GM19240 (cell line): Measurements from ENCODE around the gene TMEM131.
"Not testable (repeated sequence)": the region's sequence is repeated elsewhere in the genome, so short reads cannot be mapped to it uniquely, and the experiment has no call there.

Experiments
- DNase-seq: peaks from one replicate; pipeline ENCODE4 v3.0.0; 2011; ENCODE audit warnings: low spot score; ENCODE audit not compliant: insufficient read length

Gene TMEM131

DNA sequence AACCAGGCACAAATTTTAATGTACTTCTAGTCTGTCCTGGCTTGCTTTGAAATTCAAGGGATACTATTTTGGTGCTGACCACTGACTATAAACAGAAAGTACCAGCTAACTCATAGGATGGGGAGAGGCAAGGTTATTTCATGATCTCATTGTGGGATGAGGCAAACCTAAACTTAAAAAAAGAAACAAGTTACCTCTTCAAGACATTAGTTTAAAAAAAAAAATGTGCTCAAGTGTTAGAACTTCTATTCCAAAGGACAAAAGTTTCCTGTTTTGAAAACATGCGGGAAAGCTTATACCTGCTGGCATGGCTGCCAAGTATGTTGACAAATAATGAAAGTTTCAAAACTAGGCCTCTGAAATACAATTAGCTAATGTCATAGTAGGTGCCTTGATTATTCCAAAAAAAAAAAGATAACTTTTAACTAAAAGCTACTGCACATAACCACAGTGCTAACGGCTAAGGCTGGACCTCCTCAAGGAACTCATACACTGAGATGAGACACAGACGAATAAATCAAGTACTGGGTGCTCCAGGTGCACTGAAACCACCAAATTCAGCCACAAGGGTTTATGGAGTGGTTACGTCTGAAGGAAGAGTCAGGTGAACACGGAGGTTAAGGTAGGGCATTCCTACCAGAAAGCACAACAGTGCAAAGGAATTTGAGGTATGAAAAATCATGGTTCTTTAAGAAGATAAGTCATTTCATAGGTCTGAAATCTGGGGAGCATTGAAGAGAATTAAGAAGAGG is 38.1 kb downstream of the TMEM131 start:
- no peak for DNase-seq

DNA sequence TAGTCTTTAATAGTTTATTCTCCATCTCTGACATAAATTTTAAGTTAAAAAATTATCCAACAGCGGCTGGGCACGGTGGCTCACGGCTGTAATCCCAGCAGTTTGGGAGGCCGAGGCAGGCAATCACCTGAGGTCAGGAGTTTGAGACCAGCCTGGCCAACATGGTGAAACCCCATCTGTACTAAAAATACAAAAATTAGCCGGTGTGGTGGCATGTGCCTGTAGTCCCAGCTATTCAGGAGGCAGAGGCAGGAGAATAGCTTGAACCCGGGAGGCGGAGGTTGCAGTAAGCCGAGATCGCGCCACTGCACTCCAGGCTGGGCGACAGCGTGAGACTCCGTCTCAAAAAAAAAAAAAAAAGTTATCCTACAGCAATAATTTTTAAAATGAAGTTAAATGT is 39.0 kb downstream of the TMEM131 start:
- DNase-seq: not testable (repeated sequence)

DNA sequence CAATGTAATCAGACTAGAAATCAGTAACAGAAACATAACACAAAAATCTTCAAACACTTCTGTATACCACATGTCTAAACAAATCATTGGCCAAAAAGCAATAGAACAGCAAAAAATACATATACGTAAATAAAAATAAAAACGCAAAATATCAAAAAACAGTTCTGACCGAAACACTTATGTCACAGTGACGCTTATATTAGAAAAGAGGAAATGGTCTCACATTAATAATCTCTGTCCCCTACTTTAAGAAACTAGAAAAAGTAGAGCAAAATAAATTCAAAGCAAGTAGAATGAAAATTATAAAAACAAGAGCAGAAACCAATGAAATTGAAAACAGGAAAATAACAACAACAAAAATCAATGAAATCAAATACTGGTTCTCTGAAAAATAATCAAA is 41.9 kb downstream of the TMEM131 start:
- DNase-seq: no peak

DNA sequence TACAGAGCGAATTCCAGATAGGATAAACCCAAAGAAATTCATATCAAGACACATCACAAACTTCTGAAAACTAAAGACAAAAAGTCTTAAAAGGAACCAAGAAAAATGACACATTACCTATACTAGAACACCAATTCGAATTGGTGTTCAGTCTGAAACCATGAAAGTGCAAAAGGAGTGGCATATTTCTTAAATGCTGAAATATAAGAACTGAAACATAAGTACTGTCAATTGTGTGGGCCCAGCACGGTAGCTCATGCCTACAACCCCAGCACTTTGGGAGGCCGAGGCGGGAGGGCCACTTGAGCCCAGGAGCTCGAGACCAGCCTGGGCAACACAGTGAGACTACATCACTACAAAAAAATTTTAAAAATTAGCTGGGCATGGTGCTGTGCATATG is 43.4 kb downstream of the TMEM131 start:
- DNase-seq: no peak

DNA sequence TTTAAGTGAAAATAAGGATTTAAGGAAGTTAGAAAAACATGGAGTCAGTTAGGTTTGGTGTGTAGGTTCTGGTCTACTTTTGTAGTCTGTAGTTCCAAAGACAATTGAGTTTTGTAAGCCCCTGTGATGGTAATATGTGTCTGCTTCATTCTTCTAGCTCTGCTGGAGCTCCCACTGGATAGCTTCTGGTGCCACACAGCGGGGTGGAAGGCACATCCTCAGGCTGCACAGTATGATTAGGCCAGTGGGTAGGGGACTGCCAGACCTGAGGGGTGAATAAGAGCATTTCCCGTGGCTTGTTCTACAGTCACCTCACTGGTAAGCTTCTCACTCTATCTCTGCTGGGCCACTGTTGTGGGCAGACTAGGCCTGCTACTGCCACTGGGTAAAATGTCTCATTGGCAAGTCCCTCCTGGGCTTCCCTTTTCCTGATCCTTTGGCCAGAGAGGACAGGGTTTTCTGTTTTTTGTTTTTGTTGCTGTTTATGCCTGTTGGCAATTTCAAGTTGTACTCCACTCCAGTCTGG is 44.5 kb downstream of the TMEM131 start:
- DNase-seq: no peak

DNA sequence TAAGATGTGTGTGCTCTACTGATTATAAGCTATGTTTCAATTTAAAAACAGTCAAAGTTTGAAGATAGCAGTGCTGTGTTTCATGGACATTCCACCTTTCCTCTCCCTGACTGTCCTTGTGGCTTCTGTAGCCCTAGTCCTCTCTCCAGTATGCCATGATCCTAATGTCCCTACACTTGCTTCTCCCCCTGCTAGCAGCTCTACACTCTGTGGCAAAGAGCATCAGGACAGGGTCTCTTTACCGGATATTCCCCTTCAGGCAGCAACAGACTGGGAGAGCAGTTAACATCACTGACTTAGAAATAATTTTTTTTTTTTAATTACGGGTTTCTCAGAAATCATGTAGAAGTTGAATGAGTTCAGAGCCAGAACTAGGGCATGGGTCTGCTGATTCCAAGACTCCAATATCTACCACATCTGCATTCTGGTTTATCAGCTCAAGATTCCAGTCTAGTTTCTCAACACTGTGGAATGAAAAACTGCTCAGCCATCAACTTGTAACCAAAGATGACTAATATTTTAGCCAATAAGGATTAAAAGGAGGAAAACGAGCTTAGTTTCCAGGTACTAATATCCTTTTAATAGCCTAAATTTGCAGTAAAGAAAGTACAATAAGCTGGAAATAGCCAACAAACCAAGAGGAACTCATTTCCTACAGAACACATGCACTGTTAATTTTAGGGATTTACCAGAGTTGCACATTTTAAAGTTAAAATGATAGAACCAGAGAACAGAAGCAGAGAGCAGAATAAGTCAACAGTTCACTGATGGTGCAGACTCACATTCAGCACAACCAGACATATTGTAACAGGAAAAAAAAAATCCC is 45.2 kb downstream of the TMEM131 start:
- no peak for DNase-seq

DNA sequence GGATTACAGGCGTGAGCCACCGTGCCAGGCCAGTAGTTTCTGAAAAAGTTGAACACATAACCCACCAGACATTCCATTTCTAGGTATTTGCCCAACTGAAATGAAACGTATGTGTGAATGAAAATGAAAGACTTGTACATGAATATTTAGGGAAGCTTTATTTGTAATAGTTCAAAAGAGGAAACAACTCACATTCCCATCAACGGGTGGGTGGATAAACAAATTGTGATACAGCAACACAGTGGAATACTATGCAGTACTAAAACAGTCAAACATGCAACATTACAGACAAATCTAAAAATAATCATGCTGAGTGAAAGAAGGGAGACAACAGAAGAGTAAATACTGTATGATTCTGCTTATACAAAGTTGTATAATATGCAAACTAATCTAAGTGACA is 46.8 kb downstream of the TMEM131 start:
- DNase-seq: no peak

DNA sequence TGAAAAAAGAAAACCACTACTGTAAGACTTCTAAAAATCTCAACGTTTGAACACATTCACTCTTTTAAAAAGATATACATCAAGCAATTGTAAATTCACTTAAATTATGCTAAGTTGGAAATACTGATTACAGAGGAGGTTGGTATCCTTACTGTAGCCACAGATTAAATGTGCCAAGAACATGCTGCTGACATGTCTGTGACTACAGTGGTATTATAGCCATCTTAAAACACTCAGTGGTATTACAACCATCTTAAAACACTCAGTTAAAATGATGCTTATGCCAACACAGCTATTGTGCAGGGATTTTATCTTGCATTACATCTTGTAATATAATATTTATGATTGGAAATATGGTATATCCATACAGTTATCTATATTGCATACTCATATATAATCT is 50.0 kb downstream of the TMEM131 start:
- DNase-seq: no peak

DNA sequence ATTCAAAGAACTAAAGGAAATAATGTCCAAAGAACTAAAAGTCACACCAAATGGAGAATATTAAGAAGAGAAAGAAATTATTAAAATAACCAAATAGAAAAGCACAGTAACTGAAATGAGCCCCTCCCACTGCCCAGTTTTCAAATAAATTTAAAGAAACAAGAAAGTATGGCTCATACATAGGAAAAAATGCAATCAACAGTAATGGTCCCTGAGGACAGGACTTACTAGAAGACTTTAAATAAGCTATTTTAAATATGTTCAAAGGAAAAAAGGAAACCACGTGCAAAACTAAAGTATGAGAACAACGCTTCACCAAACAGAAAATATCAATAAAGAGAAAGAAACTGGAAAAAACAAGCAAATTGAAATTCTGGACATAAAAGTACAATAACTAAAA is 58.9 kb downstream of the TMEM131 start:
- DNase-seq: no peak

DNA sequence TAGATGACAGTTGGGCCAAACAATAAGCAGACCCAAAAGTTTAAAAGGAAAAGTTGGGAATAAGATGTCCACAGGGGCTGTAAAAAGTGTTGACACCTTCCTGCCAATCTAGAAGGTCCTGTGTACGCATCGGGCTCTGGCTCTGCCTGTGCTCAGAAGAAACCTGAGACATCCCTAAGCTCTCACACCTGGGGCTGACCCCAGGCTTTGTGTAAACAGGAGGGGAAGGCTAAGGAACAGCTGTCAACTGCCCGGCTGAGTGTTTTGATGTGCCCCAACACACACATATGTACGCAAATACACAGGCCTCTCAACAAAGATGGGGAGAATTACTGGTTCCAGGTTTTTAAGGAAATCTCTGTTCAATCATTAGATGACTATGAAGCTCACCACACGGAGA is 59.5 kb downstream of the TMEM131 start:
- DNase-seq: no peak

DNA sequence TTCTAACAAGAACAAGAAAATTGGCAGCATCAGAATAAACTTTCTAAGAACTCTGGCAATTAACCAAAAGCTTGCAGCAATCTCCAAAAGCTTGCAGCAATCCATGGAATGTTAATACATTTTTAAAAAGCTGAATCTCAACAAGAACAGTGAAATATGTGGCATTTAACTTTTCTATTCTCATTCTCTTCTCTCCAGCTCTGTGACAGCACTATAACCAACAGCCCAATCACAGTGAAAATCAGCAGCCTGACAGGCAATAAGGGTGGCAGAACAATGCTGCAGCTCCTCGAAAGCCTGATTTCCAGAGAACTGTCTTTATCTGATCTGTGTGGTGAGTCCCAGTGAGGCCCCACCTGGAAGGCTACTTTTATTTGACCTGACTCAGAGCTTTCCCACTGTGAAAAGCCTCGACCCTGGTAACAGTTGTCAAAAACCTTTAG is 60.0 kb downstream of the TMEM131 start:
- DNase-seq: no peak

DNA sequence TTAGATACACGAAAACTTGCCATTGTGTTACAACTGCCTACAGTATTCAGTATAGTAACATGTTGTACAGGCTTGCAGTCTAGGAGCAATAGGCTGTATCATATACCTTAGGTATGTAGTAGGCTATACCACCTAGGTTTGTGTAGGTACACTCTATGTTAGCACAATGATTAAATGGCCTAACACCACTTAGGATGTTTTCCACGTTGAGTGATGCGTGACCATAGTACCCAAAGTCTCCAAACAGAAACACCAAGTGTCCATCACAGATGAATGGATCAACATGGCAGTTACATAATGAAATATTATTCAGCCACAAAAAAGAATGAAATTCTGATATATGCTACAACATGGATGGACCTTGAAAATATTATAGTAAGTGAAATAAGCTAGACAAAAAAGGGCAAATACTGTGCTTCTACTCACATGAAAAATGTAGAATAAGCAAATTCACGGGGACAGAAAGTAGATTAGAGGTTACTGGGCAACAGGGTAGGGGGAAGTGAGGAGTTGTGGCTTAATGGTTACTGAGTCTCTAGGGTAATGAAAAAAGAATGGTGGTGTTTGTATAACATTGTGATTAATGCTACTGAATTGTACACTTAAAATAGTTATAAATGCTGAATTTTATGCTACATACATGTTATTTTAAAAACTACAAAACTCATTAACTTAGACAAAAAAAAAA is 62.6 kb downstream of the TMEM131 start:
- DNase-seq: no peak

DNA sequence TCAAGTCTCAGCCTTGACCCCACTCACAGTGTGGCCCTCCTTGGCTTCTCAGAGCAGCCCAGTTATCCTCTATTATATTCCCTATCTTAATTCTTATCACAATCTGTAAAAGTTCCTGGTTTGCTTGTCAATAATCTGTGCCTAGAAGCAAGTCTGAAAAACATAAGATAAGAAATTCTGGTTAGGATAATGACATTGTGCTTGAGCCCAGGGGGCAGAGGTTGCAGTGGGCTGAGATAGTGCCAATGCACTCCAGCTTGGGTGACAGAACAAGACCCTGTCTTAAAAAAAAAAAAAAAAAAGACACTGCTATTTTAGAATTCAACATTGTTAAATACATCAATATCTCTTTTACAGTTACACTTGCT is 63.9 kb downstream of the TMEM131 start:
- DNase-seq: no peak

DNA sequence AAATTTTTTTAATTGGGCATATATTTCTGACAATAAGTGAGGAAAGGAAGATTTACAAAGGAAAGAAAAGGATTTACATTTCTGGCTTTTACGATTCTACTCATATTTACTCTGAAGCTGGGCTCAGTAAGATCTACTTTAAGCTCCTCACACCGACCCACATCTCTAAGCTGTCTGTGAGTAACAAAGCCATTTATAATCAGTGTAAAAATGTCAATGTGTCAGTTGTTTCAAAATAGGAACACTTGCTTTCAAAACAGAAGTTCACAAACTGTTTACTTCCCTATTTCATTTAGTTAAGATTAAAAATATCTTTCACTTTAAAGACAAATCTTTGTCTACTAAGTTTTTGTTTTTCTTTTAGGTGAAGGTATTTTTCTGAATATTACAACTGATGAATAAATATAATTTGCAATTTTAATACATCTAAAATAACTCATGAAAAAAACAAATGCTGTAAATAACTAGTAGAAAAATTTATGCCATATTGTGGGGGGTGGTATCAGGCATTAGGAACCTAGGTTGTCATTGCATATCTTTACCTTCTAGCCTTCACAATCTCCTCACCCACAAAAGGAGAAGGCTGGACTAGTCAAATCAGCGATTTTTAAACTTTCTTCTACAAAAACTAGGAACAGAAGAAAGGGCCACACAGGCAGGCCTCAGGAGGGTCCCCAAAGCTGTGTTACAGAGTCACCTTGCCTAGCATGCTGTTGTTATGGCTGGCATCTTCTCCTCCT is 64.5 kb downstream of the TMEM131 start:
- no peak for DNase-seq

DNA sequence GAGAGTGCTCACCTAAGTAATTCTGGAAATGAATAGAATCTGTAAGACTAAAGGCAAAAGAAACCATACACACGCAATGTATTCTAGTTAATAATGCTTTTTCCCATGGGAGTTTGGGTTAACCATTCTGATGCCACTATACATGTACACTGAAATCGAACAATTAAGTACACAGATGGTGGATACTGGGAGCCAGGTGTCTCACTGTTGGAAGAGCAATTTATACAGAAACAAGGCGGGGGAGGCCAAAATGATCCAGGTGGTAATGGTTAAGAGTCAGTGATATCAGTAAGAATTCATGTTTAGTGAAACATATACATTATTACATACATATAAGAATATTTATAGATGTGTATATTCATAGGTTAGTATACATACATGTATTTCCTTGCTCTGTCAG is 67.2 kb downstream of the TMEM131 start:
- no peak for DNase-seq

DNA sequence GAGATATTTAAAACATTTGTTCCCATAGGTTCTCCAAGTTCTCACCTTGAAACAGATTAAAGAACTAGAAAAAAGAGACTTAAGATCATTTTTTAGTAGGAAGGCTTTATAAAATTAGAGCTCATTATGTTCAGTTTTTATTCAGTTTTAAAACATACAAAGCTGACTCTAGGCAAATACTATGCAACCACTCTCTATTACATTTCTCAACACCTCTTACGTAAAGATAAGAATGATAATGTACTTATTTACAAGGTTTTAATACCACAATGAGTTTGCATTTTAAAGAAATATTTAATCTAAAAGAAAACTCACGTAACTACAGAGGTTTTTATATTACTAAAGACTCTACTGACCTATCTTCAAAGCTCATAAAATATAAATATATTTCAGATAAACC is 68.8 kb downstream of the TMEM131 start:
- no peak for DNase-seq

DNA sequence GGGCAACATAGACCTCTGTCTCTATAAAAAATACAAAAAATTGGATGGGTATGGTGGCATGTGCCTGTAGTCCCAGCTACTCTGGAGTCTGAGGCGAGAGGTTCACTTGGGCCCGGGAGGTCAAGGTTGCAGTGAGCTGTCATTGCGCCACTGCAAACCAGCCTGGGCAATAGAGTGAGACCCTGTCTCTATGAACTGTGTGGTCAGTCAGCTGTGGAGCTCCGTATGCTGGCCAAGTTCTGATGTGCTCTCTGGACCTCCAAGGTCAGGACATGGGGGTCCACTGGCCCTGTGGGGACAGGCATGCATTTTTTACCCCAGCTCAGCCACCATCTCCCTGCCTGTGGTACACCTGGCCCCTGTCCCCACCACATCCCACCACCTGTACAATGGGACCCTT is 71.6 kb downstream of the TMEM131 start:
- DNase-seq: no peak

DNA sequence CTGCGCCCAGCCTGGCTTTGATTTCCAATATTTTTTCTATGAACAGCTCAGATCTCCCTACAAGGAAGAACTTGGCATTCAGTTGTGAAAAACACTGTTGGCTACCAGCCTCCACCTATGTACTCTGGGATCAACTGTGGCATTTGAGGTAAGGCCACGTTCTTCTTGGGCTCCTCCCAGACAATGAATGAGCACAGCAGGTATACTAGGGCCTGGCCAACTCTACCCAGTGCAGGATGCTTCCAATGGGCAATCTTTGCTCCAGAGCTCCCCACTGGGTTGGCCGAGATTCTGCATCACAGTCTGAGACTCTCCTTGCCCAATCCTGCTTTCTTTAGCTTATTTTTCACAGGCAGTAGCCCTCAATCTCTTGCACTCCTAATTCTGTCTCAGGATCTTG is 75.9 kb downstream of the TMEM131 start:
- DNase-seq: no peak

DNA sequence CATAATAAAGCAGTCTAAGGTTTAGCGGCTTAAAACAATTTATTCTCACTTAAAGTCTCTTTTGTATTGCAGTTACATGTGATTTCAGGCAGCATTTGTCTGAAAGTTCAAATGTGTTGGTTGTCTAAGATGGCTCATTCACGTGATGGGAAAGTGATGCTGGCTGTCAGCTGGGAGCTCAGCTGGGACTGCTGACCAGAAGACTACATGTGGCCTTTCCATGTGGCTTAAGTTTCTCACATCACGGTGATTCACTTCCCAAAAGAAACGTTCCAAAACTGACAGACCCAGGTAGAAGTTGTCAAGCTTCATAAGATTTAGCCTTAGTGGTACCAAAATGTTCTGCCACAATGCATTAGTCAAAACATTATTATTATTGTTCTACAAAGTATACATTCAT is 76.9 kb downstream of the TMEM131 start:
- no peak for DNase-seq

DNA sequence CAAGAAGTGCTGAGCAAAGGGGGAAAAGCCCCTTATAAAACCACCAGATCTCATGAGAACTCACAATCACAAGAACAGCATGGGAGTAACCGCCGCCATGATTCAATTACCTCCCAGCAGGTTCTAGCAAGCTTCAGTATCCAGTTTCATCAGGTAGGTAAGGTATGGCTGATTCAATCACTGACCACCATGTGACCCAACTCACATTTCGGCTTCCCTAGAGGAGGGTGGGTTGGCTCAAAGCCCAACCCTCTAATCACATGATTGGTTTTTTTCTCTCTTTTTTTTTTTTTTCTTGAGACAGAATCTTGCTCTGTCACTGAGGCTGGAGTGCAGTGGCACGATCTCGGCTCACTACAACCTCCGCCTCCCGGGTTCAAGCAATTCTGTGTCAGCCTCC is 78.1 kb downstream of the TMEM131 start:
- not testable (repeated sequence) for DNase-seq

DNA sequence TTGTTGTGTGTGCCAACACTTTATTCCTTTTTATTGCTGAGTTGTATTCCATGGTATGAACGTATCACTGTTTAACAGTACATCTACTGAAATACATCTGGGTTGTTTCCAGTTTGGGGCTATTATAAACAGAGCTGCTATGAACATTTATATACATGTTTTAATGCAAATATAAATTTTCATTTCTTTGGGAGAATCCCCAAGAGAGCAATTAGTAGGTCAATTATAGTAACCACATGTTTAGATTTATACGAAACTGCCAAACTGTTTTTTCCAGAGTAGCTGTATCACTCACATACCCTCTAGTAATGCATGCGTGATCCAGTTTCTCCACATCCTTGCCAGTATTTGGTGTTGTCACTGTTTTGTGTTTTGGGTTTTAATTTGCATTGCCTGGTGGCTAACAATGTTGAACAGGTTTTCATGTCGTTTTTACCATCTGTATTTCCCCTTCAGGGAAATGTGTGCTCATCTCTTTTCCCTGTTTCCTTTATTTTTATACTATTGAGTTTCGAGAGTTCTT is 81.0 kb downstream of the TMEM131 start:
- no peak for DNase-seq
